Left hindlimb (tissue), 1 donor: Measurements from ENCODE around the gene GAPDH.
"Not testable (repeated sequence)": the region's sequence is repeated elsewhere in the genome, so short reads cannot be mapped to it uniquely, and the experiment has no call there.

Source experiments
- DNase-seq: peaks from one replicate; pipeline ENCODE4 v3.0.0-alpha.2; 2018

Gene GAPDH

GRCh38 chr12:6569312-6569711 lies 35.0 kb downstream of the GAPDH start:
- DNase-seq: no peak

GRCh38 chr12:6569786-6570185 lies 35.5 kb downstream of the GAPDH start:
- no peak for DNase-seq

GRCh38 chr12:6570264-6570887 lies 36.1 kb downstream of the GAPDH start:
- peak; percentile 53 for DNase-seq

- DNase-seq: no peak
Measured at GRCh38 chr12:6573001-6573400, 38.7 kb downstream of the GAPDH start.

- no peak for DNase-seq
Measured at GRCh38 chr12:6574576-6575295, 40.4 kb downstream of the GAPDH start.

- DNase-seq: no peak
Measured at GRCh38 chr12:6575648-6576047, 41.3 kb downstream of the GAPDH start.

- no peak for DNase-seq
Measured at GRCh38 chr12:6582196-6582595, 47.9 kb downstream of the GAPDH start.

- no peak for DNase-seq
Measured at GRCh38 chr12:6582959-6583358, 48.6 kb downstream of the GAPDH start.

GRCh38 chr12:6584293-6584692 lies 50.0 kb downstream of the GAPDH start:
- DNase-seq: no peak

- not testable (repeated sequence) for DNase-seq
Measured at GRCh38 chr12:6586569-6586968, 52.3 kb downstream of the GAPDH start.
